HG03039 (cell line): ENCODE results near the gene ARMS2.

ENCODE experiments used
- ATAC-seq: cut with Tn5 transposase; IDR thresholded peaks from one replicate; pipeline ENCODE4 v1.9.1; 2021; ENCODE audit warnings: mild to moderate bottlenecking, moderate library complexity; ENCODE audit not compliant: unreplicated experiment

Gene ARMS2

DNA sequence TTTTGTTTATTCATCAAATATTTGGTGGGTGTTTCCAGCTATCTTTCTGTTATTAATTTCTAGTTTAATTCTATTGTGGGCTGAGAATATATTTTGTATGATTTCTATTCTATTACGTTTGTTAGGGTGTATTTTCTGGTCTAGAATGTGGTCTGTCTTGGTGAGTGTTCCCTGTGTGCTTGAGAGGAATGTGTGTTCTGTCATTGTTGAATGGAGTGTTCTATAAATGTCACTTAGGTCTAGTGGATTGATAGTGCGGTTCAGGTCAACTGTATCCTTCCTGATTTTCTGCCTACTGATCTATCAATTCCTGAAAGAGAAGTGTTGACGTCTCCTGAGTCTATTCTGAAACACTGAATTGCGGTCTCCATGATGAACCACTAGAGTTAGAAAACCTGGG is 15.4 kb downstream of the ARMS2 start:
- no peak for ATAC-seq

DNA sequence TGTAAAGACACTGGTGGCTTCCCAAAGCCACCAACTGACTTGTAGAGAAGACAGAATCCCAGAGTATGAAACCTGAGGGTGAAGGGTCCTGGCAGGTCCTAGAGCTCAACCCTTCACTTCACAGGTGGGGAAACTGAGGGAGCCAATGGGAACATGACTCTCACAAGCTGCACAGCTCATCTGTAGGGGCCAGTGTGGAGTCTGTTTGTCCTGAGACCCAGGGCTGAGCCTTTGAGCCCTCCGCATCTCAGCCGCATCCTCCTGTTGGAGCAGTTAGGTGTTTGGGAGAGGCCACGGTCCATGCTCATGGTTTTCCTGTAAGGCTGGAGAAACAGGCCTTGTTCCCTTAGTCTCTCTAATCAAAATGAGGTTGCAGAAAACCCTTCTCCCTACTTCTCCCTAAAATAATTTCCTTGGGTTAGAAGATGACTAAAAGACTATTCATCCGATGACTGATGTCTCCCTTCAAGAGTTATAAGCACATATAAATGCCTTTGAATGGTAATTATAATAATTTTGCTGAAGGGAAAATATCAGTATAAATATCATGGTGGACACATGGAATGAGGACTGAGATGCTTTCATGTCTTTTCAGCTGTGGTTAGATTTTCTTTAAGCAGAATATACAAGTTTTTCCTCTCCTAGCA is 17.2 kb downstream of the ARMS2 start:
- no peak for ATAC-seq

DNA sequence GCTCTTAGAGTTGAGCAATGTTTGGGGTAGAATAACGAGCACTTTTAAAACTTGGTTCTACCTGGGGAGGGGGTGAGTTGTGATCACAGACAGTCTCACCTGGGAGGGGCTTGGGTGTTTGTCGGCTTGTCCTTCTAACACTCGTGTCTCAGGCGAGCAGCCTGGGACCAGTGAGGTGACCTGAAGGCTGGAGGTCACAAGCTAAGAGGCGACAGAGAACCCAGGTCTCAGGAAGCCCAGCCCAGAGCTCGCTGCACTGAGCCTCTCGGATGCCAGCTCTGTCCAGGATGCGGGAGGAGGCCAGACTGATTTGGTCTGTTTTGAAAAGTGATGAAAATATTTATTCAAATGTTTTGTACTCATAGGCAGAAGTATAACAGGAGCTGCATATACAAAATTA is 18.7 kb downstream of the ARMS2 start:
- ATAC-seq: no peak

DNA sequence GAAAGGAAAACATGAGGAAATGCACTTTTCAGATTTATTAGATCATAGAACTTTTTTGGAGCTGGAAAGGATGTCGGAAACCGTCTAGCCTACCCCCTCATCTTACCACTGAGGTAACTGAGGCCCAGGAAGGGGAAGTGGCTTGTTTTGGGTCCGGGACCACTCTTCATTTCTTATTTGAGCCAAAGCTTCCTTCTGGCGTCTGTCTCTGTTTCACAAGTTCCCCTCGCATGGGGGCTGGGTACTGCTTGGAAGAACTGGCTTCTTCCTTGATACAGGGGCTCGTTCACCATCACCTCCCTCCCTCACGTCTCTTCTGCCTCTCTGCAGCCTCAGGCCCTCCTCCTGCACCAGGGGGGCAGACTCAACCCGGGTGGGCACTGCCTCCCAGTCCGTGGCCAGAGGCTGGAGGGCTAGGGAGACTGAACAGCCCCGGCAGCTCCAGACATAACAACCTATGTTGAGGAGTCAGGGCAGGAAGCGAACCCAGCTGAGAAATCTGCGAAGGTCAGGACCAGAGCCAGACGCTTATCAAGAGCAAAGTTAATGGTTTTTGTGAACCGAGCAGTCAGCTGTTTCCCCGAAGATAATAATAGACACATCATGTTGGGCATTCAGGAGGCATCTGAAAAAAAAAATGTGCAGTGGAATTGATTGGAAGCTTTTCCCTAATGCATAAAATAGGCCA is 19.8 kb downstream of the ARMS2 start:
- ATAC-seq: no peak

DNA sequence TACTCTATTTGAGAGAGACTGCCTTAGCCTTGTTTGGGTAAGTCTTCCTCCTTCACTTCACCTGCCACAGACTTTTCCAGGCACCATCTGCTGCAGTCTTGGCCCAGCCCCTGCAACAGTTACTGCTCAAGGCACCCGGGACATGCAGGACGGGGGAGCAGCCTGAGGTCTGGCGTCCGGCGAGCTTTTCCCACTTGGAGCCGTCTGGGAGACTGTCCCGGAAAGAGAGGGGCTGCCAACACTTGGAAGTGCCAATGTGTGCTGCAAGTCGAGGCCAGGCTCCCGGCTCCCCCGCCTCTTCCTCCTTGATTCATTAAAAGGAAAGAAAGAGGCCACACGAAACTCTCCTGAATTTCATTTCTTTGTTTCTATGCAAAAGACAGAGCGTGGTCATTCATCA is 20.6 kb downstream of the ARMS2 start:
- no peak for ATAC-seq

DNA sequence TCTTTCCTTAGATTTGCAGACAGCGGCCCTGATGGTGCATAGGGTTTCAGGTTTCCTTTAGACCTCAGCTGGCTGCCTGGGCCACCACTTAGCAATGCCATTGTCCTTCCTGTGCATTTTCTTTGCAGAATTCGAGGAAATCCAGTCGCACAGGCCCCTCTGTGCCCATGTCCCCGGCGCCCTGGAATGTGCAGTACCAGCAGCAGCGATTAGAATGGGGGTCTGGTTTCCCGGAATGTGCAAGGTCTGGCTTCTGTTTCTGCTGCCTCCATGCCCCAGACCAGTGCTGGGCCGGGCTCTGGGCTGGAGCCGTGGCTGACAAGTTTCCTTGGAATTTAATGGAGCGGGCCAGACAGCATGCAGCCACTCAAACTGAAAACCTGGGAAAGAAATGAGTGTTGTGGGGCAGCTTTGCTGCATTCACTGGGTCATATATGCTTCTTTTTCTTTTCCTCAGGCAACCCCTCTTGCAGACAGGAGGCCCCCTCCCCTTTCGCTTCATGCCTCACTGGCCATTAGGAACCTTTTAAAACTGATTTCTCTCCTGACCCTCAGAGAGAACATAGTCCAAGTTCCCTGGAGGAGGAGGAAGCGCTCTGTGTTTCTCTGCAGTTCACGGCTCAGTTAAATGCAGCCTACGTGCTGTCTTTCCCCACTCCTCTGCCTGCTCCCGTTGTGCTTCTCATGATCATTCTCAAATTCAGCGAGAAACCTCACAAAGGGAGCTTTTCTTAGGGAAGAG is 21.3 kb downstream of the ARMS2 start:
- ATAC-seq: no peak

DNA sequence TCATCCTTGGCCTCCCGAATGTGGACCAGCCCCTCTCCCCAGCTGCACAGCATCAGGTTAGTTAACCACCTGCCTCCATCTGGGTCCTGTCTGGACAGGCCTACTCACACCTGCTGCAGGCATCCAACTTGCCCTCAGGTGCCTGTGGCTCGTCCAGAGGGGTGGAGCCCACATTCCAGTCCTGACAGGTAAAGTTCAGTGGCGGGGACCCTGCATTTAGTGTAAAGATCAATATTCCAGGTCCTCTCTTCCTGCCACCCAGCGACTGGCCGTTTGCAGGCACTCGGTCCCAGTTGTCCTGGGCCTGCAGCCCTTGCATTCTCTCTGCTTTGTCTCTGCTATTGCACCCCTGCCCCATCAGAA is 21.9 kb downstream of the ARMS2 start:
- no peak for ATAC-seq

DNA sequence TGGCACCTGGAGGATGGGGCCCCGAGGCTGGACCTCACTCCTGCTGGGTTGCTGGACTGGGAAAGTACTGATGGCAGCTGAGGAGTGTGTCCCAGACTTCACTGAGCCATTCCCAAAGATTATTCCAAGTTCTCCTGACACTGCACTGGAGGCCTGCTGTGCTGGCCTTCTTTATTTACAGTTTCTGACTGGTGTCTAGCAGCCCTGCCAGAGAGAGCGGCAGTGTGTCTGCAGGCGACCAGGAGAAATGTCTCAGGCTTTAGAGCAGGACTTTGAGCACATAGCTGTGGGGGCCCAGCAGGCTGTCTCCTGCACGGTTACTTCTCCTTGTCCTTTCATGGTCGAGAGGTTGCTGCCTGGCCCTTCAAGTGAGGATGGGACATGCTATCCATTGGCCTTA is 23.0 kb downstream of the ARMS2 start:
- no peak for ATAC-seq

DNA sequence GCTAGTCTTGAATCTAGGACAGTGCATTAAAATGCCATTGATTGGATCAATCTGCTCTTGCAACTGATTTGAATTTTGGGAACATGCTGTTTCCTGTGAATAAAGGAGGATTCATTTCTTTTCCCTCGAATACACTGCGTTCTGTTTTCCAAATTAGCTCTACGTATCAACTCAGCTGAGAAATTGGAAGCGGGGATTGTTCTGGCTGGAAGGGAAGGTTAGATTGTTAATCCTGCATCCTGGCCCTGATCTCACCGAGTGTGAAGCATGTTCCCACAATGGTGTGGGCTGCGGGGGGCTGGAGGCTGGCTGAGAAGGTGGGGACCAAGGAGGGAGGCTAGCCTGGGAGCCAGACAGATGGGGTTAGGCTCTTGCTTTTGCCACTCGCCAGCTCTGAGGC is 24.5 kb downstream of the ARMS2 start:
- no peak for ATAC-seq

DNA sequence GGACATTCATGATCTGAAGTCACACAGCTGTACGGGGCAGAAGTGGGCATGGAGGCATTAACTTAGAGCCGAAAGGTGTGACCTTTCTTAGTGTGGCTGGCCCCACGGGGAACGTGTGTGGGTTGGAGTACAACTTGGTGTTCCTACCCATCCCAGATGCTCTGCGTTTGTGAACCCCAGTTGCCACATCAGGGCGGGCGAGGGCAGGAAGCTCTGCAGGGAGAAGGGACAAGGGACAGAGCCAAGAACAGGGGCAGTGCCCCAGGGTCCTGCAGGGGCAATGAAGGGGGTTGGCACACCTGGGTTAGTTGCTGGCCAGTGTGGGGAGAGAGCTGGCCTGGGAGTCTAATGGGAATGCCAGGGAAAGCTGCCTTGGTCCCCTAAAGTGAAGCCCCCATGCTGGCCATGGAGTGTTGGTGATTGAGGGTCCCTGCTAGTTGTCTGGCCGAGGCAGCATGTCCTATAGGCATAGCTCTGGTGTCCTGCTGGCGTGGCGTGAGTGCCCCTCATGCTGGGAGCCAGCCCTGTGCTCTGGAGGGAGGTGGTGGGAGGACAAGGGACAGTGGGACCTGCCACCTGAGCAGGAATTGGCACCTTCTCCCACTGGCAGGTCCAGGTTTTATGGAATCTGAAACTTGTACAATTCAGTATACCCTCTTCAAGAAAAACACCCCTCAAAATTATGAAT is 25.8 kb downstream of the ARMS2 start:
- no peak for ATAC-seq

DNA sequence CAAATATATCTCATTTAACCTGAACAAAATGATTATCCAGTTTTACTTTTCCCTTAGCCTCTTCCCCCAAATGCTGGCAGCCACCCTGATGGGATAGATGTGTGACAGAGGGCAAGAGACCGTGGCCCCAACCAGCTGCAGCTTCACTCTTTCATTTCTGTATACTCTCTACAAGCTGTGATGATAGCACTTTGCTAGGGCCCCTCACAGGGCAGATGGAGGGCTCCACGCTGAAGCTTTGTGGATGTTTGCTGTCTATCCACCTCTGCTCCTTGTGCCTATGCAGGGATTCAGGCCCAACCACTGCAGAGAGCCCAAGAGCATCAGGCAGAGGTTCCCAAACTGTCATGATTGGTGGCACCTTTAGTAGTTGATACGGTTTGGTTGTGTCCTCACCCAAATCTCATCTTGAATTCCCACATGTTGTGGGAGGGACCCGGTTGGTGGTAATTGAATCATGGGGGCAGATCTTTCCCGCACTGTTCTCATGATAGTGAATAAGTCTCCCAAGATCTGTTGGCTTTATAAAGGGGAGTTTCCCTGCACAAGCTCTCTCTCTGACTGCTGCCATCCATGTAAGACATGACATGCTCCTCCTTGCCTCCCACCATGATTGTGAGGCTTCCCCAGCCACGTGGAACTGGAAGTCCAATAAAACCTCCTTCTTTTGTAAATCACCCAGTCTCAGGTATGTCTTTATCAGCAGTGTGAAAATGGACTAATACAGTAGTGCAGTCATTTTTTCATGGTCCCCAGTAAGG is 27.0 kb downstream of the ARMS2 start:
- ATAC-seq: no peak

DNA sequence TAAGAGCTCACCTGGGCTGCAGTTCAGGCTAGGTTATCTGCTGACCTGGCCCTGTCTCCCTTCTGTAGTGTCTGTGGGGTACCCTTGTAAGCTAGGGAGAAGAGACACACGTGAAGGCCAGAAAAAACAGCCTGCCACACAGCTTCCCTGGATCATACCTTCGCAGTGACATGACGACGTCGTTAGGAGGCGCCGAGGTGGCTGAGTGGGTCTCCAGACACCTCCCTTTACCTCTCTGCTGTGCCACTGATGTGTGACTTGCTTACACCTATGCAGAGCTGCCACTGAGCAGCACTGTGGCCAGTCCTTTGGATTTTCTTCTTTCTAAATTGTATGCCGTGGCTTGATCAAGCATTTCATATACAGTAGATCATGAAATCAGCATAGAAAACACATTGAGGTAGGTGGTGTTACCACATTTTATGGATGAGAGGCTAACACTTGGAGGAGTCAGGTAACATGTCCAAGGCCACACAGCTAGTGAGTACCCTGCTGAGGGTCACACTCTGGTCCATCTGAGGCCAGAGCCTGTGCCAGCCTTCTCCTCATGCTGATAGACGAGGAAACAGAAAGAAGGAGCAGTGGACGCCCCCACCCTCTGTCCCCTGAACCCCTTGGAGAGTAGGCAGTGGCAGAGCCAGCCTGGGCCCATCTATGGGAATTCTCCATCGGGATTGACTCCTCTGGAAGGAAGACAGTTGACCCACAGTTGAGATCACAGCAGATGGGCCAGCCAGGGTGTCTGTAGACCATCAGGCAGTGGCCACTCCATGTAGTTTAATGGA is 30.0 kb downstream of the ARMS2 start:
- no peak for ATAC-seq

DNA sequence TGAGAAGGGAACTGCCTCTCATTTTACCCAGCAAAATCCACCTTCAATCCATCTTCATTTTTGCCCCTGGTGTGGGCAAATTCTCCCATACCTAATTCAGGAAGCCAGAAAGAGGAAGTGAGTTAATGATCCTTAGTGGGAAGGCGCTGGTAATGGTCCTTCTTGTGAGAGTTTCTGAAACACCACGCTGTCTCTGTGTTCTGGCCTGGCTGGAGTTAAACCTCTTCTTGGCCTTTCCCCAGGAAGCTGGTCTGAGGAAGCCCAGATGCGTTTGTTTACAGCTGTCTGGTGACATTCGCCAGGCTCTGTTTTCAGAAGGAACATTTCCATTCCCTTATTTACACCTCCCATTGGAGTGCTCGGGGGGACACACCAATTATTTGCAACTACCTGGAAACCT is 31.2 kb downstream of the ARMS2 start:
- ATAC-seq: no peak

DNA sequence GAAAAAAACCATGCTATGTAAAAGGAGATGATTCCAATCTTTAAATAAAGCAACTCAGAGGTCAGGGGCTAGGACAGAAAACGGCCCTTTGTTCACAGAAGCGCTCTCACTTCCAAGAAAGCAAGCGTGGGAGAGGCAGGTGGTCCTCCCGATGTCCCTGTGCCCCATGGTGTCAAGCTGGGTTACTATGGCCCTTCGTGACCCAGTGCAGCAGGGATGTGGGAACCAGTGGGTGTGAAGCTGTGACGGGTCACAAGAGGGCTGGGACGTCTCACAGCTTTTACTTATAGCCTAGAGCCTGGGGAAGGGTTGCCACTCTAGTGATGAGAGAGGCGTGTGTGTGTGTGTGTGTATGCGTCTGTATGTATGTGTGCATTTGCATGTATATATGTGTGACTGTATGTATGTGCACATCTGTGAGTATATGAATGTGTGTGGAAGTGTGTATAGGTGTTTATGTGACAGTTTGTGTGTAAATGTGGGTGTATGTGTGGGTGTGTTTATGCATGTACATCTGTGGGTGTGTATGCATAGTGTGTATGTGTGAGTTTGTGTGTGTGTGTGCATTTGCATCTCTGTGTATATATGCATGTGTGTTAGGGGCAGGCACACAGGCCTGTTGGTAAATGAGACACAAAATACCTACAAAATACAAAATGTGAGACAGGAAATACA is 32.1 kb downstream of the ARMS2 start:
- no peak for ATAC-seq

DNA sequence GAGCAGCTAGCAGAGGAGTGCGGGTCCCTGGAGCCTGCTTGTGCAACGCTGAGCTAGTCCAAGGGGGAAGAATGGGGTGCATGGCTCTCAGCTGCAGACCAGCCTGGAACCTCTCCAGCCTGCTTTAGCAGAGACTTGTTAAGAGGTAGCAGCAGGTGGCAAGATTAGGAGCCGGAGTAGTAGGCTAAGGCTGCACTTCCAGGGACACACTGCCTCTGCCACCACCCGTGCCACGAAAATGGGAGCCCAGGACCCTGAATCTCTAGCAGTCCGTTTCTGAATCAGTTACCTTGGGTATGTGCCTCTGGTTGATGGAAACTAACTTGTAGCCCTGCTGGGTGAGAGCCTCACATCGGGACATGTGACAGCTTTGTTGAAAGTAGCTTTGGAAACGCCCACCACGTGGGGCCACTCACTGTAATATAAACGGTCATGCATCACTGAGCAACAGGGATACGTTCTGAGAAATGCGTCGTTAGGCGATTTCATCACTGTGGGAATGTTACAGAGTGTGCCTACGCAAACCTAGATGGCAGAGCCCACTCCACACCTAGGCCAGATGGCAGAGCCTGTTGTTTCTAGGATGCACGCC is 32.8 kb downstream of the ARMS2 start:
- ATAC-seq: no peak

DNA sequence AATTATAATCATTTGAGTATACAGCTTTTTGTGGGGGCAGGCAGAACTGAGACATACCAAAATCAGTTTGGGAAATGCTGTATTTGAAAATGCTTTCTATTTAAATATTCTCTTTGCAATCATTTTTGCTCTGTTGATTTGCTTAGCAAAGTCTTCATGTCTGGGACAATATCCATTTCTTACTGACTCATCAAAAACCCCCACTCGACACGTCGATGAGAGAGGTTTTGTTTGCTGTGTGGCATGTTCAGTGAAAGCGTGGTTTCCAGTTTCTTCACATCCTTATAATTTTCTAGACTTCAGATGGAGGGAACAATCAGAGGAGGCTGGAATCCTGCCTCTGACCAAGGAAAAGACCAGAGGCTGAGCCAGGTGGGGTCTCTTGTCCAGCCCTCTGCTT is 35.8 kb downstream of the ARMS2 start:
- no peak for ATAC-seq

DNA sequence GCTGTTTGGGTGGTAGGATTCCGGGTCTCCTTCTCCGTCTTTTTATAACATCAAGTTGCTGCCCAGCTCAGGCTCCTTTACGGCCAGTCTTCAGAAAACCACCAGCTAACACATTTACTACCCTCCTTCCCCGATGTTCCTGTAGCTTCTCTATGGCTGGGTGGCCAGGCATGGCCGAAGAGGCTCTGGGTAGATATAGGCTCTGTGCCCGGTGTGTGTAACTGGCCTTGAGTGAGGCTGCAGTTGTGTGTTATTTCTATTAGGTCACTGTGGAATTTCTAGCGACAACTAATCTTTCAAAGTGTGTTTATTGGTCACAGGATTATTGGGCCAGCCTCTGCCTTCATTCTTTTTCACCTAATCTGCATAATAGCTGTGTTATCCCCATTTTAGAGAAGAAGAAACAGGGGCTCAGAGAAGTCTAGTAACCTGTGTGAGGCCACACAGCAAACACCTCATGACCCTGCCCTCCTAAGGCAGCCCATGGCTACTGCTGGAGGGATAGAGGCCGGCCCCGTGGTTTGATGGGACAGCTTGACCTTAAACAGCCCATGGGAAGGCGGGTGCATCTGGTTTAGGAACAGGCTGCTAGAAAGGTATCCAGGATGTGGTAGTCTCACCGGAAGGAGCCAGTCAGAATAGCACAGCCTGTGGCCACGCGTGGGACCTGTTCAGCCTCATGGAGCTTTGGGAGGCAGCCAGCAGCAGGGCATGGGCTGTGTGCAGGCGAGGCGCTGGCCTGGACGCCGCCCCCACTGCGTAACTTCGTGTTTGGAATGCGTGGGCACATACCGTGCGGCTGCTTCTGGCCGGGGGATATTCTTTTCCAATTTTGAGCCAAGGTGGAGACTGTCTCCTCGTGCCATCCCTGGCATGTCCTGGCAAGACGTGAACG is 36.6 kb downstream of the ARMS2 start:
- no peak for ATAC-seq

DNA sequence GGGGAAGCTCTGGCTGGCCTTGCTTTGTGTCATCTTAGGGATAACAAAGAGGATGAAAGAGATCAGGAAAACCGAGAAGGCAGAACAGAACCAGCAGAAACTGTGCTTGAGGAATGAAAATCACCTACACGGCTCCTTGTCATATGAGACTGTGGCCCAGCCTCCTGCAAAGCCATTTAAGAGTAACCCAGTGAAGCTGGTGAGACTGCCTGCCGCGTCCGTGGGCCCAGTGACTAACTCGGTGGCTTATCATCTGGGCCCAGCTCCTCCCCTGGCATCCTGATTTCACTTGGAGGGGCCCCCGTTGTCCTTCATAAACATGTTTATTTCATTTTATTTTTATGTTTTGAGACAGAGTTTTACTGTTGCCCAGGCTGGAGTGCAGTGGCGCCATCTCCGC is 37.6 kb downstream of the ARMS2 start:
- no peak for ATAC-seq
